ENCODE measurements around the gene CACNA1B. TPM values are rescaled to one million over a fixed set of nuclear protein-coding genes. Genes with fewer than 3 reads are reported as not detected.

Gene CACNA1B
- total RNA-seq, 1 experiment from 2014 or later: 0.34 TPM

DNA sequence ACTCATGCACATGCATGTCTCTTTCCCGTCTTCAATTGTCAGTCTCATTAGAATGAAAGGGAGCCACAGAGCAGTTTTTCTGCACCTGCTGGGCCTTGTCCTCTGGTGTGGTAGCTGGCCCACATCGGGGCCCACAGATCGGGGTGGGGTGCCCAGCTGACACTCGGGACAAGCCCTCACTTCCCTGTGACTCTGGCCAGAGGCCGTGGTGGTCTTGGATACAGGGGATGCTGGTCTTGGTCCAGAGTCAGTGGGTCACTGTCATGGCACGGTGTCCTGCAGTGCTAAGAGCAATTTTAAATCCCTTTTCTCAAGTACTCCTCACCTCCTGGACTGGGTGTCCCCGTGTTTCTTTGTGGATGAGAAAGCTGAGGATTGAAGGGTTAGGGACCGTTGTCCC lies 193.2 kb downstream of the CACNA1B start:
- POLR2A ChIA-PET (ENCODE audit: low non-redundant PET): no interaction called here
- DNase-seq (ENCODE audit: low spot score): no peak
- Histone ChIP-seq H3K36me3 (ENCODE audit: insufficient read depth, low read length, poor library complexity, severe bottlenecking) (no peaks in the 10 kb centered on the region), H3K27ac (ENCODE audit: low read depth, low read length, poor library complexity, severe bottlenecking) (no peak overlapping the region), H3K27me3 (replicated peaks; ENCODE audit: insufficient read depth, low read depth, low read length, poor library complexity) (no peaks in the 10 kb centered on the region), H3K4me3 (ENCODE audit: low read depth, low read length, poor library complexity, severe bottlenecking) (no peak overlapping the region), H3K4me1 (ENCODE audit: insufficient read depth, low read length, poor library complexity, severe bottlenecking) (no peaks in the 10 kb centered on the region), H3K9me3 (ENCODE audit: low read depth, low read length, poor library complexity, severe bottlenecking) (no peaks in the 10 kb centered on the region)
- TF ChIP-seq CTCF (conservative IDR thresholded peaks at IDR 0.05; ENCODE audit: low read depth, low read length): no peak
- TF ChIP-seq EZH2 (IDR thresholded peaks at IDR 0.05; ENCODE audit: borderline replicate concordance, low read depth, low read length, poor library complexity, severe bottlenecking): no peak
- intact Hi-C loops (cut with micrococcal nuclease; ENCODE audit: unreplicated experiment): no loop called here
- CTCF ChIA-PET: no interaction called here
- BruUV-seq (replicated peaks): no TSS peak

- ChIA-PET POLR2A (ENCODE audit: low non-redundant PET) (no interaction called here), CTCF (no interaction called here)
- H3K36me3 ChIP-seq (ENCODE audit: insufficient read depth, low read length, poor library complexity, severe bottlenecking): no peaks in the 10 kb centered on the region
- no TSS peak for BruUV-seq (replicated peaks)
- intact Hi-C loops (cut with micrococcal nuclease; ENCODE audit: unreplicated experiment): no loop called here
- H3K27me3 ChIP-seq (replicated peaks; ENCODE audit: insufficient read depth, low read depth, low read length, poor library complexity): no peaks in the 10 kb centered on the region
- no peak for DNase-seq (ENCODE audit: low spot score)
- TF ChIP-seq EZH2 (IDR thresholded peaks at IDR 0.05; ENCODE audit: borderline replicate concordance, low read depth, low read length, poor library complexity, severe bottlenecking) (no peak), CTCF (conservative IDR thresholded peaks at IDR 0.05; ENCODE audit: low read depth, low read length) (no peak)
- H3K27ac ChIP-seq (ENCODE audit: low read depth, low read length, poor library complexity, severe bottlenecking): no peak overlapping the region
- no peaks in the 10 kb centered on the region for H3K9me3 ChIP-seq (ENCODE audit: low read depth, low read length, poor library complexity, severe bottlenecking)
- no peaks in the 10 kb centered on the region for H3K4me1 ChIP-seq (ENCODE audit: insufficient read depth, low read length, poor library complexity, severe bottlenecking)
- no peak overlapping the region for H3K4me3 ChIP-seq (ENCODE audit: low read depth, low read length, poor library complexity, severe bottlenecking)
Observed at GRCh38 chr9:138071292-138071691, 193.7 kb downstream of the CACNA1B start.

DNA sequence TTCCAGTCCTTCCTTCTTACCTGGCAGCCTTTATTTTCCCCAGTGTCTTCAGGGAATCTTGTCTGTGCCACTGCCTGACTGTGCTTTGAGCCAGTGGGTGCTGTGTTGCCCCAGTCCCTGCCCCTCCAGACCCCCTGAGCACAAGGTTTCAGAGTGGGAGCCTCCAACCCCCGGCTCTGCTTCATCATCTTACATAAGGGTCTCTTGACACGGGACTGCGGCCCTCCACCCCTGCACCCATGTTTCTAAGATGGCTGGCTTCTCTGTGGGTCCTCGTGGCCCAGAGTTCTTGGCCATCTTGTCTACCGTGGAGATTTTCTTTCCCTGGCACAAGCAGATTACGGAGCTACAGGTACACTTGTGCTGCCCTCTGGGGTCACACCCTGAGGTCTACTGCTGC lies 194.1 kb downstream of the CACNA1B start:
- no peaks in the 10 kb centered on the region for H3K9me3 ChIP-seq (ENCODE audit: low read depth, low read length, poor library complexity, severe bottlenecking)
- CTCF ChIA-PET: no interaction called here

More for the DNA sequence above, 194.1 kb downstream of the CACNA1B start:
- Histone ChIP-seq H3K4me3 (ENCODE audit: low read depth, low read length, poor library complexity, severe bottlenecking) (no peak overlapping the region), H3K27me3 (replicated peaks; ENCODE audit: insufficient read depth, low read depth, low read length, poor library complexity) (no peaks in the 10 kb centered on the region), H3K4me1 (ENCODE audit: insufficient read depth, low read length, poor library complexity, severe bottlenecking) (no peaks in the 10 kb centered on the region), H3K36me3 (ENCODE audit: insufficient read depth, low read length, poor library complexity, severe bottlenecking) (no peaks in the 10 kb centered on the region), H3K27ac (ENCODE audit: low read depth, low read length, poor library complexity, severe bottlenecking) (no peak overlapping the region)
- BruUV-seq (replicated peaks): no TSS peak
- TF ChIP-seq EZH2 (IDR thresholded peaks at IDR 0.05; ENCODE audit: borderline replicate concordance, low read depth, low read length, poor library complexity, severe bottlenecking): no peak
- TF ChIP-seq CTCF (conservative IDR thresholded peaks at IDR 0.05; ENCODE audit: low read depth, low read length): no peak
- DNase-seq (ENCODE audit: low spot score): no peak
- intact Hi-C loops (cut with micrococcal nuclease; ENCODE audit: unreplicated experiment): no loop called here
- POLR2A ChIA-PET (ENCODE audit: low non-redundant PET): no interaction called here
